PC-3 (cell line): ENCODE data around the gene NKPD1. TPM values are rescaled to one million over a fixed set of nuclear protein-coding genes. Genes with fewer than 3 reads are reported as not detected.

Experiments used
- ATAC-seq: fragments of 200-7000 bp; cut with Tn5 transposase; 2 replicates; pipeline ENCODE4 v1.9.1; 2020; ENCODE audit warnings: mild to moderate bottlenecking, moderate library complexity
- BruUV-seq: library from RNA; stranded (reverse); fragments of 400-500 nt; replicated peaks from 2 replicates; lab custom pipeline; 2021; lab: Mats Ljungman, UMichigan
- CTCF ChIA-PET: fragments of 300-600 bp; sonication (Branson Sonifier 250); formaldehyde crosslinking; loops from one replicate; lab custom pipeline; 2022; ENCODE audit warnings: antibody characterized with exemption; lab: Charles Lee
- POLR2A ChIA-PET: fragments of 300-600 bp; sonication (Branson Sonifier 250); formaldehyde crosslinking; loops from one replicate; lab custom pipeline; 2022; ENCODE audit warnings: antibody characterized with exemption; ENCODE audit not compliant: unreplicated experiment; lab: Charles Lee
- DNase-seq: peaks from one replicate; pipeline ENCODE4 v3.0.0-alpha.2; 2015
- H2AFZ ChIP-seq: fragments of 300-600 bp; sonication (generic); 2 replicates; pipeline ENCODE4 v1.6.0; 2016; ENCODE audit warnings: antibody characterized with exemption, low read length
- H3F3A ChIP-seq: fragments of 300-600 bp; sonication (generic); one replicate; pipeline ENCODE4 v1.6.0; 2017; ENCODE audit warnings: antibody characterized with exemption, low read length, control low read depth, mild to moderate bottlenecking; ENCODE audit not compliant: unreplicated experiment
- H3K27ac ChIP-seq: fragments of 300-600 bp; sonication (generic); 2 replicates; pipeline ENCODE4 v1.5.1; 2016; ENCODE audit warnings: mild to moderate bottlenecking, low read length
- H3K27me3 ChIP-seq: fragments of 300-600 bp; sonication (generic); 2 replicates; pipeline ENCODE4 v1.6.1; 2016; ENCODE audit warnings: low read length, mixed read lengths
- H3K36me3 ChIP-seq: fragments of 300-600 bp; sonication (generic); 2 replicates; pipeline ENCODE4 v1.6.1; 2016; ENCODE audit warnings: low read depth, mixed run types, low read length, mixed read lengths
- H3K4me1 ChIP-seq: fragments of 300-600 bp; sonication (generic); 2 replicates; pipeline ENCODE4 v1.5.1; 2016; ENCODE audit warnings: low read length; ENCODE audit not compliant: insufficient read depth
- H3K4me2 ChIP-seq: fragments of 300-600 bp; sonication (generic); 2 replicates; pipeline ENCODE4 v1.6.0; 2016; ENCODE audit warnings: low read length
- H3K4me3 ChIP-seq: fragments of 300-600 bp; sonication (generic); 2 replicates; pipeline ENCODE4 v1.5.1; 2016; ENCODE audit warnings: mild to moderate bottlenecking, low read length, mixed read lengths
- H3K79me2 ChIP-seq: fragments of 300-600 bp; sonication (generic); 2 replicates; pipeline ENCODE4 v1.6.1; 2017; ENCODE audit warnings: low read length, mixed read lengths
- H3K9ac ChIP-seq: fragments of 300-600 bp; sonication (generic); 2 replicates; pipeline ENCODE4 v1.6.0; 2016; ENCODE audit warnings: mild to moderate bottlenecking, low read length
- H3K9me2 ChIP-seq: fragments of 300-600 bp; sonication (generic); replicated peaks from 2 replicates; pipeline ENCODE4 v1.6.1; 2016; ENCODE audit warnings: mixed run types, low read length, mixed read lengths
- H3K9me3 ChIP-seq: fragments of 300-600 bp; sonication (generic); 2 replicates; pipeline ENCODE4 v1.6.1; 2016; ENCODE audit warnings: low read length, mixed read lengths
- H4K20me1 ChIP-seq: fragments of 300-600 bp; sonication (generic); 2 replicates; pipeline ENCODE4 v1.6.1; 2016; ENCODE audit warnings: low read length, mixed read lengths
- EZH2 ChIP-seq: fragments of 300-600 bp; sonication (generic); IDR thresholded peaks from one replicate; pipeline ENCODE4 v1.6.1; 2017; ENCODE audit warnings: antibody characterized with exemption, mild to moderate bottlenecking, low read length; ENCODE audit not compliant: unreplicated experiment
- EZH2phosphoT487 ChIP-seq: fragments of 300-600 bp; sonication (generic); IDR thresholded peaks from 2 replicates; pipeline ENCODE4 v1.6.1; 2018; ENCODE audit warnings: mild to moderate bottlenecking, antibody characterized with exemption, low read length, borderline replicate concordance
- intact Hi-C: fragments of 100-400 bp; cut with micrococcal nuclease; formaldehyde crosslinking; loops from 2 replicates; pipeline ENCODE4 v1.9.0; 2023
- total RNA-seq: library from RNA; depleted of rRNA; stranded (reverse); fragments of >200 nt; gene quantifications from 2 replicates; pipeline ENCODE4 v1.2.3, GENCODE V29; 2014
- TF ChIP-seq, protein P1 (sequence below): fragments of 300-600 bp; sonication (generic); conservative IDR thresholded peaks from 2 replicates; pipeline ENCODE4 v1.5.1; 2017; ENCODE audit warnings: antibody characterized with exemption, low read depth, mild to moderate bottlenecking, low read length

The NKPD1 gene
- total RNA-seq, 1 experiment from 2014 or later, result 1.1 TPM

DNA sequence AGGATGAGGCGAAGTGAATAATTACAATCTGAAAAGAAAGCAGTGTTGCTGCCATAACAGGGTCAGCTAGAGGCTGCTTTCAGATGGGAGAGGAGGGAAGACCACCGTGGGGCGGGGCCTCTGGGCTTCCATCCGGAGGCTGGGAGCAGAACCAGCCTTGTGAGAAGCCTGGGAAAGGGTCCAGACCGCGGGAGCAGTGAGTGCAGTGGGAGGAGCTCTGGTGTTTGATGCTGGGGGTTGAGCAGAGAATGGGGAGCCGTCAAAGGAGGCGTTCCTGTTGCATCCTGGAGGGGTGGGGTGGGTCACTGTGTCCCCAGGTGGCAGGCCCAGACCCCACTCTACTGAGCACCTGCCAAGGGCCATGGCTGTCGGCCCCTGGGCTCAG, 18.1 kb downstream of the NKPD1 start:
- CTCF ChIA-PET, result no interaction called here
- H2AFZ ChIP-seq, result no peak overlapping the region
- intact Hi-C loops, result no loop called here
- no peak for DNase-seq
- no peak overlapping the region for H3K4me3 ChIP-seq
- H3K4me2 ChIP-seq, result no peak overlapping the region
- BruUV-seq, result no TSS peak
- H3F3A ChIP-seq, result no peaks in the 10 kb centered on the region
- H3K36me3 ChIP-seq, result no peaks in the 10 kb centered on the region
- no peak overlapping the region for H3K9ac ChIP-seq
- no peaks in the 10 kb centered on the region for H3K4me1 ChIP-seq
- H3K9me2 ChIP-seq, result no peaks in the 10 kb centered on the region
- H3K79me2 ChIP-seq, result no peaks in the 10 kb centered on the region
- no peak for ATAC-seq
- H3K27me3 ChIP-seq, result no peaks in the 10 kb centered on the region
- no peaks in the 10 kb centered on the region for H4K20me1 ChIP-seq
- POLR2A ChIA-PET, result no interaction called here
- TF ChIP-seq, protein P1, sequence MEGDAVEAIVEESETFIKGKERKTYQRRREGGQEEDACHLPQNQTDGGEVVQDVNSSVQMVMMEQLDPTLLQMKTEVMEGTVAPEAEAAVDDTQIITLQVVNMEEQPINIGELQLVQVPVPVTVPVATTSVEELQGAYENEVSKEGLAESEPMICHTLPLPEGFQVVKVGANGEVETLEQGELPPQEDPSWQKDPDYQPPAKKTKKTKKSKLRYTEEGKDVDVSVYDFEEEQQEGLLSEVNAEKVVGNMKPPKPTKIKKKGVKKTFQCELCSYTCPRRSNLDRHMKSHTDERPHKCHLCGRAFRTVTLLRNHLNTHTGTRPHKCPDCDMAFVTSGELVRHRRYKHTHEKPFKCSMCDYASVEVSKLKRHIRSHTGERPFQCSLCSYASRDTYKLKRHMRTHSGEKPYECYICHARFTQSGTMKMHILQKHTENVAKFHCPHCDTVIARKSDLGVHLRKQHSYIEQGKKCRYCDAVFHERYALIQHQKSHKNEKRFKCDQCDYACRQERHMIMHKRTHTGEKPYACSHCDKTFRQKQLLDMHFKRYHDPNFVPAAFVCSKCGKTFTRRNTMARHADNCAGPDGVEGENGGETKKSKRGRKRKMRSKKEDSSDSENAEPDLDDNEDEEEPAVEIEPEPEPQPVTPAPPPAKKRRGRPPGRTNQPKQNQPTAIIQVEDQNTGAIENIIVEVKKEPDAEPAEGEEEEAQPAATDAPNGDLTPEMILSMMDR, result no peak
- no peak for TF ChIP-seq EZH2
- TF ChIP-seq EZH2phosphoT487, result no peak
- no peak overlapping the region for H3K27ac ChIP-seq
- H3K9me3 ChIP-seq, result no peaks in the 10 kb centered on the region

DNA sequence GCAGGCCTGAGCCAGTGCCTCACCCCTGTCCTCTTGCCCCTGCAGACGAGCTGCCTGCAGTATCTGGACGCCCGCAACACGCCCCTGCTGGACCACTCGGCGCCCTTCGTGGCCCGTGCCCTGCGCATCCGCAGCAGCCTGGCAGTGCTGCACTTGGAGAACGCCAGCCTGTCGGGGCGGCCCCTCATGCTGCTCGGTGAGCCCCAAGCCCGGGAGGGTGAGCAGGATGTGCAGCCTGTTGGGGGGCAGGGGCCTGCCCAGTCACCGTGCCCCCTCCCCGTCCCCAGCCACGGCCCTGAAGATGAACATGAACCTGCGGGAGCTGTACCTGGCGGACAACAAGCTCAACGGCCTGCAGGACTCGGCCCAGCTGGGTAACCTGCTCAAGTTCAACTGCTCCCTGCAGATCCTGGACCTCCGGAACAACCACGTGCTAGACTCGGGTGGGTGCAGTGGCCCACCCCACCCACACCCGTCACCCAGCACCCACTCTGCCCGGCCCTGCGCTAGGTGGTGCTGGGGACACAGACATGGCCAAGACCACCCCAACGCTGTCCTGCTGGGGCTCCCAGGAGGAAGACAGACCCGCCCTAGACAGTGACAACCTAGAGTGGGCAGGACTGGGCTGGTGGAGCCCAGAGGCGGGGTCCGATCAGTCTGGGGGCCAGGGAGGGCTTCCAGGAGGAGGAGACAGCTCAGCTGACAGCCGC, 18.6 kb downstream of the NKPD1 start:
- H4K20me1 ChIP-seq, result no peaks in the 10 kb centered on the region
- no peak overlapping the region for H3K9ac ChIP-seq
- no peak overlapping the region for H3K4me3 ChIP-seq
- H3K4me1 ChIP-seq, result no peaks in the 10 kb centered on the region
- H3K9me2 ChIP-seq, result no peaks in the 10 kb centered on the region
- DNase-seq (no peak), ATAC-seq (no peak)
- no peaks in the 10 kb centered on the region for H3K36me3 ChIP-seq
- no peaks in the 10 kb centered on the region for H3K9me3 ChIP-seq
- H3K27ac ChIP-seq, result no peak overlapping the region
- TF ChIP-seq EZH2phosphoT487 (no peak), EZH2 (no peak)
- TF ChIP-seq, protein P1, result no peak
- ChIA-PET POLR2A (no interaction called here), CTCF (no interaction called here)
- H2AFZ ChIP-seq, result no peak overlapping the region
- no peaks in the 10 kb centered on the region for H3K79me2 ChIP-seq
- intact Hi-C loops, result no loop called here
- H3F3A ChIP-seq, result no peaks in the 10 kb centered on the region
- H3K27me3 ChIP-seq, result no peaks in the 10 kb centered on the region
- no peak overlapping the region for H3K4me2 ChIP-seq
- BruUV-seq, result no TSS peak

DNA sequence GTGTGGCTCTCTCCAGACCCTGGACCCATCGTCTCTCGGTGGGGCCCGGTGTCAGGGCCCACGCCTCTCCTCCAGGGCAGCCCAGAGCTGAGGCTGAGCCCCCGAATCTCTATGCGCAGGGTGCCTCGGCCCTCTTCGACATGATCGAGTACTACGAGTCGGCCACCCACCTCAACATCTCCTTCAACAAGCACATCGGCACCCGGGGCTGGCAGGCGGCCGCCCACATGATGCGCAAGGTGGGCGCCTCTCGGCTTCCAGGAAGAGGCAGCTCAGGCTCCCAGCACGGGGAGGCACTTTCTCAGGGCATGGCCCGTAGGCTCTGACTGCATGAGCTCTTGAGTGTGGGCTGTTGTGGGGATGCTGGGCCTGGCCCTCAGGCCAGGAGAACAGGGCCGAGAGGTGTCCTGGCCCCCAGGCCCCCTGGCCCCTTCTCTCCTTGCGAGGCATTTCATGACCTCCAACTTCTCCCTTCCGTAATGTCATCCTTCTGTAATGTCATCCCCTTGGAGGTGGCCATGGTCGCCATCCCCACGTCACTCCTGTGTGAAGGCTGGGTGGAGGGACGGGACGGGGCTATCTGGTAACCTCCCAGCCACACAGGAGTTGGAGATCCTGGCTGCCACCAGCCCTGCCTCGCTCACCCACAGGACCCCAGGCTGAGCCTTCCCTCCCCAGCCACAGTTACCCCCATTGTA, 19.4 kb downstream of the NKPD1 start:
- BruUV-seq, result no TSS peak
- TF ChIP-seq EZH2phosphoT487, result no peak
- TF ChIP-seq EZH2, result no peak
- TF ChIP-seq, protein P1, result no peak
- intact Hi-C loops, result no loop called here
- Histone ChIP-seq H3K36me3 (no peaks in the 10 kb centered on the region), H3K9me2 (no peaks in the 10 kb centered on the region), H3K27me3 (no peaks in the 10 kb centered on the region), H3K27ac (no peak overlapping the region), H3K4me2 (no peak overlapping the region), H3K4me1 (no peaks in the 10 kb centered on the region), H3K9me3 (no peaks in the 10 kb centered on the region), H2AFZ (no peak overlapping the region), H3K4me3 (no peak overlapping the region), H4K20me1 (no peaks in the 10 kb centered on the region), H3K79me2 (no peaks in the 10 kb centered on the region), H3K9ac (no peak overlapping the region), H3F3A (no peaks in the 10 kb centered on the region)
- ATAC-seq (no peak), DNase-seq (no peak)
- ChIA-PET POLR2A (no interaction called here), CTCF (interaction anchor here (0.6 kb wide), 1 partner anchor 298 kb away, joined by 3 read pairs; no protein-coding TSS in a partner anchor)
